ENCODE results near the gene GAN.

DNA sequence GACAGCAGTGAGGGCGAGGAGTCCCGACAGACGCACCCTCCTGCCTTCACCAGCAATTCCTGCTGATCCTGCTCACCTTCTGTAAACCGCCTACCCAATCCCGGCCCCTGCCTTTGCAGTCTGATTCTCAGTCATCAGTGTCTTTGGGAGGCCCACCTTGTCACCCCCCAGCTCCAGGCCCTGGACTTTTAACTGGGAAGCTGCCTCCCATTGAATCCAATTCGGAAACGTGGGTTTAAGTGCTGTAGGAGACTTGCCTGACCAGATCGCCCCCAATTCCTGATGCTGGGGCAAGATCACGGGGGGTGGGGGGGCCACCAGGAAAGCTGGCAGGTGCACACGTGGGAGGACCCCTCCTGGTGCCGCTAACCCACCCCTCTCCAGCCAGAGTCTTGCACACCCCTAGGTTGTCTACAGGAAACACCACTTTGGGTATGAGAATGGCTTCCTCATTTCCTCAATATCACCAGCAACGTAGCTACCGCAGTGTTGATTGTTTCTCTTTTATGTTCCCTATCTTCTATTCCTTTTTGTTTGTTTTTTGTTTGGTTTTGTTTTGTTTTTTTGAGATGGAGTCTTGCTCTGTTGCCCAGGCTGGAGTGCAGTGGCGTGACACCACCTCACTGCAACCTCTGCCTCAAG lies 83.2 kb downstream of the GAN start:
- TF ChIP-seq, protein P1, sequence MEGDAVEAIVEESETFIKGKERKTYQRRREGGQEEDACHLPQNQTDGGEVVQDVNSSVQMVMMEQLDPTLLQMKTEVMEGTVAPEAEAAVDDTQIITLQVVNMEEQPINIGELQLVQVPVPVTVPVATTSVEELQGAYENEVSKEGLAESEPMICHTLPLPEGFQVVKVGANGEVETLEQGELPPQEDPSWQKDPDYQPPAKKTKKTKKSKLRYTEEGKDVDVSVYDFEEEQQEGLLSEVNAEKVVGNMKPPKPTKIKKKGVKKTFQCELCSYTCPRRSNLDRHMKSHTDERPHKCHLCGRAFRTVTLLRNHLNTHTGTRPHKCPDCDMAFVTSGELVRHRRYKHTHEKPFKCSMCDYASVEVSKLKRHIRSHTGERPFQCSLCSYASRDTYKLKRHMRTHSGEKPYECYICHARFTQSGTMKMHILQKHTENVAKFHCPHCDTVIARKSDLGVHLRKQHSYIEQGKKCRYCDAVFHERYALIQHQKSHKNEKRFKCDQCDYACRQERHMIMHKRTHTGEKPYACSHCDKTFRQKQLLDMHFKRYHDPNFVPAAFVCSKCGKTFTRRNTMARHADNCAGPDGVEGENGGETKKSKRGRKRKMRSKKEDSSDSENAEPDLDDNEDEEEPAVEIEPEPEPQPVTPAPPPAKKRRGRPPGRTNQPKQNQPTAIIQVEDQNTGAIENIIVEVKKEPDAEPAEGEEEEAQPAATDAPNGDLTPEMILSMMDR (IDR thresholded peaks at IDR 0.05), result no peak
- no peak for TF ChIP-seq EP300 (IDR thresholded peaks at IDR 0.05)
